Glomerular endothelial cell (primary cell): Measurements from ENCODE around the gene RNF13. TPM values are rescaled to one million over a fixed set of nuclear protein-coding genes. Genes with fewer than 3 reads are reported as not detected.
A peak's percentile ranks its signal among the peaks of the same experiment; 100 is the strongest.
"Not testable (repeated sequence)": the region's sequence is repeated elsewhere in the genome, so short reads cannot be mapped to it uniquely, and the experiment has no call there.

ENCODE experiments used
- DNase-seq: peaks from one replicate; pipeline ENCODE4 v3.0.0-alpha.2; 2011; ENCODE audit warnings: low read depth, low spot score; ENCODE audit errors: extremely low read depth
- total RNA-seq: library from RNA; depleted of rRNA; stranded (reverse); fragments of >200 nt; gene quantifications from 2 replicates; pipeline ENCODE4 v1.2.3, GENCODE V29; 2015

Gene RNF13
- total RNA-seq, 1 donor from 2014 or later = 32.6 TPM

- DNase-seq = no peak
These were observed 134.2 kb downstream of the RNF13 start for GRCh38 chr3:149947231-149947630.

GRCh38 chr3:149949181-149949580, 136.2 kb downstream of the RNF13 start:
- no peak for DNase-seq

- DNase-seq = no peak
These were observed 141.8 kb downstream of the RNF13 start for GRCh38 chr3:149954812-149955211.

- no peak for DNase-seq
These were observed 142.4 kb downstream of the RNF13 start for GRCh38 chr3:149955449-149955848.

- DNase-seq = no peak
These were observed 144.5 kb downstream of the RNF13 start for GRCh38 chr3:149957361-149958125.

GRCh38 chr3:149958171-149958796, 145.3 kb downstream of the RNF13 start:
- DNase-seq = no peak

- no peak for DNase-seq
These were observed 146.4 kb downstream of the RNF13 start for GRCh38 chr3:149959443-149959842.

- no peak for DNase-seq
These were observed 150.5 kb downstream of the RNF13 start for GRCh38 chr3:149963485-149963884.

- DNase-seq = no peak
These were observed 151.3 kb downstream of the RNF13 start for GRCh38 chr3:149964291-149964690.

- no peak for DNase-seq
These were observed 152.3 kb downstream of the RNF13 start for GRCh38 chr3:149965278-149965677.

- DNase-seq = peak; percentile 29
These were observed 154.2 kb downstream of the RNF13 start for GRCh38 chr3:149967086-149967685.

GRCh38 chr3:149968216-149968615, 155.2 kb downstream of the RNF13 start:
- no peak for DNase-seq

- DNase-seq = peak; percentile 29
These were observed 156.3 kb downstream of the RNF13 start for GRCh38 chr3:149969110-149969939.

- DNase-seq = peak; percentile 56
These were observed 157.1 kb downstream of the RNF13 start for GRCh38 chr3:149969940-149970715.

- DNase-seq = no peak
These were observed 157.8 kb downstream of the RNF13 start, which contains the start of gene PFN2 for GRCh38 chr3:149970716-149971402. Gene PFN2, minus strand, starts transcription at chr3:149970895. Its CDS starts 39 bp downstream, at chr3:149970856.

GRCh38 chr3:149971403-149972075, 158.5 kb downstream of the RNF13 start:
- peak; percentile 14 for DNase-seq

GRCh38 chr3:149975919-149976318, 162.9 kb downstream of the RNF13 start:
- no peak for DNase-seq

GRCh38 chr3:149977386-149977785, 164.4 kb downstream of the RNF13 start:
- no peak for DNase-seq

GRCh38 chr3:149981979-149982378, 169.0 kb downstream of the RNF13 start:
- DNase-seq = not testable (repeated sequence)
